Neural cell (in vitro differentiated cells): ENCODE results near the gene NBEAL1. TPM values are rescaled to one million over a fixed set of nuclear protein-coding genes. Genes with fewer than 3 reads are reported as not detected.

ENCODE experiments used
- H2AFZ ChIP-seq: fragments of 200-600, 300-800 bp; sonication (generic), shearing (Covaris generic); 2 replicates; pipeline ENCODE4 v1.6.0; 2014; ENCODE audit warnings: low read depth, mild to moderate bottlenecking, antibody characterized with exemption, low read length, moderate library complexity
- H3F3A ChIP-seq: fragments of 200-600 bp; shearing (Covaris generic); 2 replicates; pipeline ENCODE4 v1.6.1; 2016; ENCODE audit warnings: mild to moderate bottlenecking, moderate library complexity, mixed read lengths, antibody characterized with exemption, low read length; ENCODE audit not compliant: insufficient read depth, poor library complexity, severe bottlenecking
- H3K27ac ChIP-seq: fragments of 200-600, 300-800 bp; sonication (generic), shearing (Covaris generic); 2 replicates; pipeline ENCODE4 v1.5.1; 2014; ENCODE audit warnings: mild to moderate bottlenecking, low read length, moderate library complexity
- H3K27me3 ChIP-seq: fragments of 300-800, 200-600 bp; sonication (generic), shearing (Covaris generic); 2 replicates; pipeline ENCODE4 v1.6.0; 2014; ENCODE audit warnings: mild to moderate bottlenecking, low read depth, low read length, moderate library complexity; ENCODE audit not compliant: insufficient read depth
- H3K36me3 ChIP-seq: fragments of 300-800, 200-600 bp; sonication (generic), shearing (Covaris generic); 2 replicates; pipeline ENCODE4 v1.5.1; 2014; ENCODE audit warnings: mild to moderate bottlenecking, antibody characterized with exemption, low read length, moderate library complexity; ENCODE audit not compliant: insufficient read depth
- H3K4me2 ChIP-seq: fragments of 300-800, 200-600 bp; sonication (generic), shearing (Covaris generic); 2 replicates; pipeline ENCODE4 v1.6.0; 2014; ENCODE audit warnings: mild to moderate bottlenecking, low read length
- H3K4me3 ChIP-seq: fragments of 300-800, 200-600 bp; sonication (generic), shearing (Covaris generic); 2 replicates; pipeline ENCODE4 v1.5.1; 2014; ENCODE audit warnings: mild to moderate bottlenecking, low read length, moderate library complexity
- H3K79me2 ChIP-seq: fragments of 200-600 bp; shearing (Covaris generic); replicated peaks from 2 replicates; pipeline ENCODE4 v1.6.0; 2014; ENCODE audit warnings: mild to moderate bottlenecking, low read length, moderate library complexity; ENCODE audit not compliant: insufficient read depth
- H3K9ac ChIP-seq: fragments of 300-800, 200-600 bp; sonication (generic), shearing (Covaris generic); 2 replicates; pipeline ENCODE4 v1.6.1; 2016; ENCODE audit warnings: mild to moderate bottlenecking, low read length, mixed read lengths
- H3K9me2 ChIP-seq: fragments of 200-600 bp; shearing (Covaris generic); 2 replicates; pipeline ENCODE4 v1.6.1; 2016; ENCODE audit warnings: mild to moderate bottlenecking, low read length, mixed read lengths; ENCODE audit not compliant: insufficient read depth
- H3K9me3 ChIP-seq: fragments of 200-600, 300-800 bp; sonication (generic), shearing (Covaris generic); 2 replicates; pipeline ENCODE4 v1.6.1; 2016; ENCODE audit warnings: mild to moderate bottlenecking, mixed run types, low read length, moderate library complexity, mixed read lengths
- H4K20me1 ChIP-seq: fragments of 200-600 bp; shearing (Covaris generic); 2 replicates; pipeline ENCODE4 v1.6.1; 2016; ENCODE audit warnings: mild to moderate bottlenecking, mixed run types; ENCODE audit not compliant: insufficient read depth
- EP300 ChIP-seq: fragments of 450-650 bp; conservative IDR thresholded peaks from 2 replicates; pipeline ENCODE4 v1.6.1; 2014; ENCODE audit warnings: antibody characterized with exemption, mild to moderate bottlenecking, moderate library complexity; ENCODE audit not compliant: poor library complexity, severe bottlenecking
- EZH2 ChIP-seq: fragments of 200-600, 300-800 bp; shearing (Covaris generic), sonication (generic); IDR thresholded peaks from 2 replicates; pipeline ENCODE4 v1.6.1; 2014; ENCODE audit warnings: antibody characterized with exemption, low read length, borderline replicate concordance, mild to moderate bottlenecking; ENCODE audit not compliant: insufficient read depth, poor library complexity, severe bottlenecking
- MXI1 ChIP-seq: fragments of 450-650 bp; conservative IDR thresholded peaks from 2 replicates; pipeline ENCODE4 v1.6.1; 2014; ENCODE audit warnings: antibody characterized with exemption, mild to moderate bottlenecking; ENCODE audit not compliant: poor library complexity, severe bottlenecking
- POLR2AphosphoS5 ChIP-seq: IDR thresholded peaks from 2 replicates; pipeline ENCODE4 v1.6.1; 2012
- RAD21 ChIP-seq: fragments of 450-650 bp; conservative IDR thresholded peaks from 2 replicates; pipeline ENCODE4 v1.6.1; 2014; ENCODE audit warnings: antibody characterized with exemption, mild to moderate bottlenecking, moderate library complexity
- SMC3 ChIP-seq: fragments of 450-650 bp; conservative IDR thresholded peaks from 2 replicates; pipeline ENCODE4 v1.6.1; 2014; ENCODE audit warnings: antibody characterized with exemption, mild to moderate bottlenecking, moderate library complexity; ENCODE audit not compliant: poor library complexity
- TAF1 ChIP-seq: IDR thresholded peaks from 2 replicates; pipeline ENCODE4 v1.6.1; 2012; ENCODE audit warnings: low read depth
- polyA plus RNA-seq: library from polyadenylated mRNA; depleted of rRNA; stranded (reverse); fragments of >200 nt; gene quantifications from 2 replicates; pipeline ENCODE4 v1.2.3, GENCODE V29; 2014
- TF ChIP-seq, protein P1 (sequence below): fragments of 450-650 bp; IDR thresholded peaks from 2 replicates; pipeline ENCODE4 v1.5.1; 2014; ENCODE audit warnings: antibody characterized with exemption, mild to moderate bottlenecking, moderate library complexity; ENCODE audit not compliant: poor library complexity, severe bottlenecking
- TF ChIP-seq, protein P2 (sequence below): IDR thresholded peaks from 2 replicates; pipeline ENCODE4 v1.6.1; 2012; ENCODE audit warnings: borderline replicate concordance

Gene NBEAL1
- polyA plus RNA-seq, 1 donor from 2014 or later = 7.9 TPM

DNA sequence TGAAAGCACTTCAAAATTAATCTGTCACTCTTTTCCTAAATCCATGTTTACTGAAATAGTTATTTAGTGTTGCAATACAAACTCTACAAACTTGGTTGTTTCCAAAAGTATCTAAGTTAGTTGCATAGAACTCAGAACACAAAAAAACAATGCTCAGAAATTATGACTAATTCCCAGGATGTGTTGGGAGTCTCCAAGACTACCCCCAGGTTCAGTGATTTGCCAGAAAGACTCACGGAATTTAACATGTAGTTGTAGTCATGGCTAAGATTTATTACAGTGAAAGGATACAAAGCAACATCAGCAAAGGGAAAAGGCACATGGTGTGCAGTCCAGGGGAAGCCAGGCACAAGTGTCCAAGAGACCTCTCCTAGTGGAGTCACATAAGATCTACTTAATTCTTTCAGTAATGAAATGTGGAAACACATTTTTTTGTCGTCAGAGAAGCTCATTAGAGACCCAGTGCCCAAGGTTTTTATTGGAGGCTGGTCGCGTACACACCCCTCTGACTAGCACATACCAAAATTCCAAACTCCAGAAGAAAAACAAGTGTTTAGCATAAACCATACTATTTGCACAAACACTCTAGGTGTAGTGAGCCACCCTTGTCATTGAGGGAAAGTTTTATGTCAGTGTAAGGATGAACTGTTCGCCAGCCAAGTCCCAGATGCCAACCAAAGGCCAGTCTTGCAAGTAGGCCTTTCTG is 180.8 kb downstream of the NBEAL1 start:
- Histone ChIP-seq H3K4me3 (no peak overlapping the region), H3K79me2 (no peaks in the 10 kb centered on the region), H3K36me3 (no peaks in the 10 kb centered on the region), H3F3A (no peaks in the 10 kb centered on the region), H3K27me3 (no peaks in the 10 kb centered on the region), H3K27ac (no peak overlapping the region), H2AFZ (no peak overlapping the region), H3K9me2 (no peaks in the 10 kb centered on the region), H4K20me1 (no peaks in the 10 kb centered on the region), H3K9me3 (no peaks in the 10 kb centered on the region), H3K4me2 (no peak overlapping the region), H3K9ac (no peak overlapping the region)
- TF ChIP-seq RAD21 = no peak
- TF ChIP-seq EZH2 = no peak
- TF ChIP-seq, protein P1, sequence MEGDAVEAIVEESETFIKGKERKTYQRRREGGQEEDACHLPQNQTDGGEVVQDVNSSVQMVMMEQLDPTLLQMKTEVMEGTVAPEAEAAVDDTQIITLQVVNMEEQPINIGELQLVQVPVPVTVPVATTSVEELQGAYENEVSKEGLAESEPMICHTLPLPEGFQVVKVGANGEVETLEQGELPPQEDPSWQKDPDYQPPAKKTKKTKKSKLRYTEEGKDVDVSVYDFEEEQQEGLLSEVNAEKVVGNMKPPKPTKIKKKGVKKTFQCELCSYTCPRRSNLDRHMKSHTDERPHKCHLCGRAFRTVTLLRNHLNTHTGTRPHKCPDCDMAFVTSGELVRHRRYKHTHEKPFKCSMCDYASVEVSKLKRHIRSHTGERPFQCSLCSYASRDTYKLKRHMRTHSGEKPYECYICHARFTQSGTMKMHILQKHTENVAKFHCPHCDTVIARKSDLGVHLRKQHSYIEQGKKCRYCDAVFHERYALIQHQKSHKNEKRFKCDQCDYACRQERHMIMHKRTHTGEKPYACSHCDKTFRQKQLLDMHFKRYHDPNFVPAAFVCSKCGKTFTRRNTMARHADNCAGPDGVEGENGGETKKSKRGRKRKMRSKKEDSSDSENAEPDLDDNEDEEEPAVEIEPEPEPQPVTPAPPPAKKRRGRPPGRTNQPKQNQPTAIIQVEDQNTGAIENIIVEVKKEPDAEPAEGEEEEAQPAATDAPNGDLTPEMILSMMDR = no peak
- TF ChIP-seq EP300 = no peak
- TF ChIP-seq, protein P2, sequence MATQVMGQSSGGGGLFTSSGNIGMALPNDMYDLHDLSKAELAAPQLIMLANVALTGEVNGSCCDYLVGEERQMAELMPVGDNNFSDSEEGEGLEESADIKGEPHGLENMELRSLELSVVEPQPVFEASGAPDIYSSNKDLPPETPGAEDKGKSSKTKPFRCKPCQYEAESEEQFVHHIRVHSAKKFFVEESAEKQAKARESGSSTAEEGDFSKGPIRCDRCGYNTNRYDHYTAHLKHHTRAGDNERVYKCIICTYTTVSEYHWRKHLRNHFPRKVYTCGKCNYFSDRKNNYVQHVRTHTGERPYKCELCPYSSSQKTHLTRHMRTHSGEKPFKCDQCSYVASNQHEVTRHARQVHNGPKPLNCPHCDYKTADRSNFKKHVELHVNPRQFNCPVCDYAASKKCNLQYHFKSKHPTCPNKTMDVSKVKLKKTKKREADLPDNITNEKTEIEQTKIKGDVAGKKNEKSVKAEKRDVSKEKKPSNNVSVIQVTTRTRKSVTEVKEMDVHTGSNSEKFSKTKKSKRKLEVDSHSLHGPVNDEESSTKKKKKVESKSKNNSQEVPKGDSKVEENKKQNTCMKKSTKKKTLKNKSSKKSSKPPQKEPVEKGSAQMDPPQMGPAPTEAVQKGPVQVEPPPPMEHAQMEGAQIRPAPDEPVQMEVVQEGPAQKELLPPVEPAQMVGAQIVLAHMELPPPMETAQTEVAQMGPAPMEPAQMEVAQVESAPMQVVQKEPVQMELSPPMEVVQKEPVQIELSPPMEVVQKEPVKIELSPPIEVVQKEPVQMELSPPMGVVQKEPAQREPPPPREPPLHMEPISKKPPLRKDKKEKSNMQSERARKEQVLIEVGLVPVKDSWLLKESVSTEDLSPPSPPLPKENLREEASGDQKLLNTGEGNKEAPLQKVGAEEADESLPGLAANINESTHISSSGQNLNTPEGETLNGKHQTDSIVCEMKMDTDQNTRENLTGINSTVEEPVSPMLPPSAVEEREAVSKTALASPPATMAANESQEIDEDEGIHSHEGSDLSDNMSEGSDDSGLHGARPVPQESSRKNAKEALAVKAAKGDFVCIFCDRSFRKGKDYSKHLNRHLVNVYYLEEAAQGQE = no peak
- no peak for TF ChIP-seq TAF1
- TF ChIP-seq MXI1 = no peak
- no peak for TF ChIP-seq POLR2AphosphoS5
- no peak for TF ChIP-seq SMC3

DNA sequence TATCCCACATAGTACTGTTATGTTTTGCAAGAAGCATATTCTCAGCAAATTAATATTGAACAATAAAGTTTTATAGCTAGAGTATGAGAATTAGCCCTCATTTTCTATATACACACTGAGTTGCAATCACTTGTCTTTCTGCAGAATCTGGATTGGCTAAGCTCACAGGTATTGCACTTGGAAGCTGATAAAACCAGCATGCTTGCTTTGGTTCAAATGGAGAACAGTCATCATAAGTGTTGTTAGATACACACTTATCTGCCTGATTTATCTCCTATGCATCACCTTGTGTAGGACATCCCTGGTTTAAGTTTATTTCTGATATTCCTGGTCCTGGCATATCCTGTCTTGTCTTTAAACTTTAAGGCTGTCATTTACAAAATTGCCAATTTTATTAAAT is 186.2 kb downstream of the NBEAL1 start:
- H3K79me2 ChIP-seq = no peaks in the 10 kb centered on the region
- no peak overlapping the region for H3K4me3 ChIP-seq
- H3K27me3 ChIP-seq = no peaks in the 10 kb centered on the region
- H3K27ac ChIP-seq = no peak overlapping the region
- no peaks in the 10 kb centered on the region for H3K36me3 ChIP-seq
- no peak overlapping the region for H3K4me2 ChIP-seq
- H3K9ac ChIP-seq = no peak overlapping the region
- TF ChIP-seq EZH2 (no peak), MXI1 (no peak), RAD21 (no peak), EP300 (no peak), POLR2AphosphoS5 (no peak), TAF1 (no peak), SMC3 (no peak)
- TF ChIP-seq, protein P2 = no peak
- TF ChIP-seq, protein P1 = no peak
- no peaks in the 10 kb centered on the region for H3F3A ChIP-seq
- H3K9me2 ChIP-seq = no peaks in the 10 kb centered on the region
- H2AFZ ChIP-seq = no peak overlapping the region
- no peaks in the 10 kb centered on the region for H4K20me1 ChIP-seq
- H3K9me3 ChIP-seq = no peaks in the 10 kb centered on the region
